Measurements from ENCODE around the gene HGFAC.

Gene HGFAC

DNA sequence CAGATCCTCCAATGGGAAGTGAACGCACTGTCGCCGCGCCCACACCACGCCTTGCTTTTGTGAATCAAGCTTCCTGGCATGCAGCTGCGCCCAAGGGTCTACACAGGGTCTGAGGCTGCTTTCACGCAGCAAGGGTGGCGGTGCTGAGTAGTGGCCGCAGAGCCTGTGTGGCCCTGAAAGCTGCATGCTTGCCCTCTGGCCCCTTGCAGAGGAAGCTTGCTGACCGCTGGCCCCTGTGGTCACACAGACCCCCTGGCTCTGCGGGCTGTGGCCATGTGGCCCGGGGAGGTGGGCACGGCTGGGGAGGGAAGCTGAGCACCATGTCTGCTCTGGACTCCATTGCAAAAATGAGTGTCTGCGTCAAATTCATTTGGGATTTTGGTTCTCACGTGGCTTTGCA is 30.1 kb downstream of the HGFAC start:
- Histone ChIP-seq H3K27ac (no peak overlapping the region), H3K27me3 (no peaks in the 10 kb centered on the region), H3K9me3 (no peaks in the 10 kb centered on the region), H3K36me3 (no peaks in the 10 kb centered on the region), H3K4me3 (ENCODE audit: low read depth in 1 of 2, low read length in 1 of 2) (no peak overlapping the region), H3K4me1 (ENCODE audit: control insufficient read depth in 1 of 2, insufficient read depth in 1 of 2, low read depth in 1 of 2, low read length in 1 of 2) (no peaks in the 10 kb centered on the region)
- TF ChIP-seq, protein P1, sequence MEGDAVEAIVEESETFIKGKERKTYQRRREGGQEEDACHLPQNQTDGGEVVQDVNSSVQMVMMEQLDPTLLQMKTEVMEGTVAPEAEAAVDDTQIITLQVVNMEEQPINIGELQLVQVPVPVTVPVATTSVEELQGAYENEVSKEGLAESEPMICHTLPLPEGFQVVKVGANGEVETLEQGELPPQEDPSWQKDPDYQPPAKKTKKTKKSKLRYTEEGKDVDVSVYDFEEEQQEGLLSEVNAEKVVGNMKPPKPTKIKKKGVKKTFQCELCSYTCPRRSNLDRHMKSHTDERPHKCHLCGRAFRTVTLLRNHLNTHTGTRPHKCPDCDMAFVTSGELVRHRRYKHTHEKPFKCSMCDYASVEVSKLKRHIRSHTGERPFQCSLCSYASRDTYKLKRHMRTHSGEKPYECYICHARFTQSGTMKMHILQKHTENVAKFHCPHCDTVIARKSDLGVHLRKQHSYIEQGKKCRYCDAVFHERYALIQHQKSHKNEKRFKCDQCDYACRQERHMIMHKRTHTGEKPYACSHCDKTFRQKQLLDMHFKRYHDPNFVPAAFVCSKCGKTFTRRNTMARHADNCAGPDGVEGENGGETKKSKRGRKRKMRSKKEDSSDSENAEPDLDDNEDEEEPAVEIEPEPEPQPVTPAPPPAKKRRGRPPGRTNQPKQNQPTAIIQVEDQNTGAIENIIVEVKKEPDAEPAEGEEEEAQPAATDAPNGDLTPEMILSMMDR (IDR thresholded peaks at IDR 0.05), result no peak

GRCh38 chr4:3472411-3473141 is 30.8 kb downstream of the HGFAC start:
- H3K27ac ChIP-seq, result no peak overlapping the region
- H3K36me3 ChIP-seq, result no peaks in the 10 kb centered on the region
- TF ChIP-seq, protein P1 (IDR thresholded peaks at IDR 0.05), result no peak
- H3K27me3 ChIP-seq, result no peaks in the 10 kb centered on the region
- no peaks in the 10 kb centered on the region for H3K9me3 ChIP-seq
- no peaks in the 10 kb centered on the region for H3K4me1 ChIP-seq (ENCODE audit: control insufficient read depth in 1 of 2, insufficient read depth in 1 of 2, low read depth in 1 of 2, low read length in 1 of 2)
- no peak overlapping the region for H3K4me3 ChIP-seq (ENCODE audit: low read depth in 1 of 2, low read length in 1 of 2)

- H3K9me3 ChIP-seq, result no peaks in the 10 kb centered on the region
- H3K4me3 ChIP-seq (ENCODE audit: low read depth in 1 of 2, low read length in 1 of 2), result no peak overlapping the region
- H3K27ac ChIP-seq, result no peak overlapping the region
- no peaks in the 10 kb centered on the region for H3K36me3 ChIP-seq
- TF ChIP-seq, protein P1 (IDR thresholded peaks at IDR 0.05), result no peak
- H3K27me3 ChIP-seq, result no peaks in the 10 kb centered on the region
- no peaks in the 10 kb centered on the region for H3K4me1 ChIP-seq (ENCODE audit: control insufficient read depth in 1 of 2, insufficient read depth in 1 of 2, low read depth in 1 of 2, low read length in 1 of 2)
Measured at GRCh38 chr4:3473181-3473950, 31.6 kb downstream of the HGFAC start.

GRCh38 chr4:3473996-3474765 is 32.4 kb downstream of the HGFAC start:
- TF ChIP-seq, protein P1 (IDR thresholded peaks at IDR 0.05), result no peak
- Histone ChIP-seq H3K4me1 (ENCODE audit: control insufficient read depth in 1 of 2, insufficient read depth in 1 of 2, low read depth in 1 of 2, low read length in 1 of 2) (no peaks in the 10 kb centered on the region), H3K36me3 (no peaks in the 10 kb centered on the region), H3K27ac (no peak overlapping the region), H3K4me3 (ENCODE audit: low read depth in 1 of 2, low read length in 1 of 2) (no peak overlapping the region), H3K9me3 (no peaks in the 10 kb centered on the region), H3K27me3 (no peaks in the 10 kb centered on the region)

GRCh38 chr4:3475041-3475712 is 33.4 kb downstream of the HGFAC start:
- H3K9me3 ChIP-seq, result no peaks in the 10 kb centered on the region
- no peaks in the 10 kb centered on the region for H3K27me3 ChIP-seq

More at GRCh38 chr4:3475041-3475712, 33.4 kb downstream of the HGFAC start:
- no peaks in the 10 kb centered on the region for H3K36me3 ChIP-seq
- H3K4me3 ChIP-seq (ENCODE audit: low read depth in 1 of 2, low read length in 1 of 2), result no peak overlapping the region
- no peaks in the 10 kb centered on the region for H3K4me1 ChIP-seq (ENCODE audit: control insufficient read depth in 1 of 2, insufficient read depth in 1 of 2, low read depth in 1 of 2, low read length in 1 of 2)
- no peak overlapping the region for H3K27ac ChIP-seq
- TF ChIP-seq, protein P1 (IDR thresholded peaks at IDR 0.05), result no peak

Measured in neutrophil (primary cell).